ENCODE results near the gene S100A14. TPM values are rescaled to one million over a fixed set of nuclear protein-coding genes. Genes with fewer than 3 reads are reported as not detected.

S100A14 gene
- total RNA-seq, 2 donors from 2014 or later = 13.5 to 25.0 TPM

GRCh38 chr1:153624965-153625611 is 9.0 kb upstream of the S100A14 start:
- H3K27ac ChIP-seq = no peak overlapping the region

DNA sequence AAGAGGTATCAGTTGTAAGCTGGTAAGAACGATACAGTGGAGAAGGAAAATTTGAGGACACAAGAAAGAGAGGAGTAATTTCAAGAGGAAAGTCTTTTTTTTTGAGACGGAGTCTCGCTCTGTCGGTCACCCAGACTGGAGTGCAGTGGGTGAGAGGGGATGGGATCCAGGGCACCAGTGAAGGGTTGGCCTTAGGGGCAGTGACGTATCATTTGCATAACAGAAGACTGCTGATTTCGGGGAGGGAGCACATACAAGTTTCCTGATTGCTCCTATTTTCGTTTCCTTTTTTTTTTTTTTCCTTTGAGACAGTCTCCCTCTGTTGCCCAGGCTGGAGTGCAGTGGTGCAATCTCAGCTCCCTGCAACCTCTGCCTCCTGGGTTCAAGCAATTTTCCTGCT is 7.0 kb upstream of the S100A14 start:
- peaks cover 5% of the 10 kb centered on the region for H3K4me1 ChIP-seq (replicated peaks)
- DNase-seq (ENCODE audit: low spot score) = no peak
- no peak overlapping the region for H3K27ac ChIP-seq
- TF ChIP-seq POLR2AphosphoS5 (IDR thresholded peaks at IDR 0.05) = no peak
- no peak overlapping the region for H3K4me3 ChIP-seq
- 77% methylated on average over 7 of the region's 7 CpGs for WGBS
- no peaks in the 10 kb centered on the region for H3K27me3 ChIP-seq (replicated peaks; ENCODE audit: insufficient read depth)
- no peaks in the 10 kb centered on the region for H3K36me3 ChIP-seq
- no peaks in the 10 kb centered on the region for H3K9me3 ChIP-seq
- intact Hi-C loops (cut with DNase I) = no loop called here

More at GRCh38 chr1:153624965-153625611, 9.0 kb upstream of the S100A14 start:
- WGBS = 92% methylated on average over 10 of the region's 10 CpGs
- Histone ChIP-seq H3K4me1 (replicated peaks) (peaks cover 5% of the 10 kb centered on the region), H3K4me3 (no peak overlapping the region), H3K36me3 (no peaks in the 10 kb centered on the region), H3K27me3 (replicated peaks; ENCODE audit: insufficient read depth) (no peaks in the 10 kb centered on the region), H3K9me3 (no peaks in the 10 kb centered on the region)
- intact Hi-C loops (cut with DNase I) = loop anchor here (5.0 kb wide), 1 partner anchor 53 kb away; no protein-coding TSS in a partner anchor
- no peak for TF ChIP-seq CTCF (IDR thresholded peaks at IDR 0.05)
- no peak for TF ChIP-seq POLR2A (IDR thresholded peaks at IDR 0.05)
- no peak for TF ChIP-seq POLR2AphosphoS5 (IDR thresholded peaks at IDR 0.05)
- no peak for DNase-seq (ENCODE audit: low spot score)

DNA sequence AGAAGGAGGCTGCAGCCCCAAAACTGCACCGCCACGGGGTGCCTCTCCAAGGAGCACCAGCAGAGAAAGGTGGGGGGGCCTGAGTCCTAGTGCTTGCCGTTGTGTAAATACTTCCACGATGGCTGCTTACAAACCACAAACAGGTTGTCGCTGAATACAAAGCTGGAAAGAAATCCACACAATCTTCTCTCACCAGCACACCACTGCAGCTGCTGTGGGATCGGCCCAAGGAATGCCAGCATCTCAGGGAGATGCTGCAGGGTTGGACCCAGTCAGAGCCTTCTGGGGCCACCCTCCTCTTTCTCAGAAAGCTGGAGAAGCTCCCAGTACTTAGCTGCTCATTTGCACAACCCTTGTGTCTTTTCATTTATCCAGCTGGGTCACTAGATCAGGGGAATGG is 3.0 kb upstream of the S100A14 start:
- H3K4me3 ChIP-seq = no peak overlapping the region
- H3K27me3 ChIP-seq (replicated peaks; ENCODE audit: insufficient read depth) = no peaks in the 10 kb centered on the region
- TF ChIP-seq CTCF (IDR thresholded peaks at IDR 0.05) = no peak
- TF ChIP-seq POLR2AphosphoS5 (IDR thresholded peaks at IDR 0.05) = no peak
- TF ChIP-seq POLR2A (IDR thresholded peaks at IDR 0.05) = no peak
- no peaks in the 10 kb centered on the region for H3K4me1 ChIP-seq (replicated peaks)
- DNase-seq (ENCODE audit: low spot score) = no peak
- no peaks in the 10 kb centered on the region for H3K36me3 ChIP-seq
- 89% methylated on average over 6 of the region's 6 CpGs for WGBS
- intact Hi-C loops (cut with DNase I) = no loop called here
- H3K9me3 ChIP-seq = no peaks in the 10 kb centered on the region
- no peak overlapping the region for H3K27ac ChIP-seq

DNA sequence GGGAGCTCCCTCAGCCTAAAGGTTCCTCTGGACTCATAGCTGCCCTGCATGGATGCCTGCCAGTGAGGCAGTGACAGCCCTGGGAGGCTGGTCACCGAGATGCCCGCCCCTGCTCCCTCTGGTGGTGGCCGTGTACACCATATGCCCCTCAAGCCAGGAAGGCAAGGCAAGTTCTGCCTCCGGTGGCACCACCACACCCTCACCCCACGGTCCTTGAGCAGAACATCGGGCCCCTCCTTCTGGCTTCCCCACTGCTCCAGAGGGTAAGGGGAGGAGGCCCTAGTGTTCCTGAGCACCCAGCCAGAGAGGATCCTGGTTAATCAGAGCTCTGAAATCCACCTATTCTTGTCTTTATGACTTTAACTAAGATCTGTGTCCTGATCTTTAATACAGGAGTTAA is 1.5 kb upstream of the S100A14 start:
- no peaks in the 10 kb centered on the region for H3K27me3 ChIP-seq (replicated peaks; ENCODE audit: insufficient read depth)
- H3K9me3 ChIP-seq = no peaks in the 10 kb centered on the region
- no peak overlapping the region for H3K27ac ChIP-seq
- TF ChIP-seq POLR2AphosphoS5 (IDR thresholded peaks at IDR 0.05) = no peak
- no peak for TF ChIP-seq POLR2A (IDR thresholded peaks at IDR 0.05)
- TF ChIP-seq CTCF (IDR thresholded peaks at IDR 0.05) = peak in 1 of 4 experiments; percentile 40
- no peaks in the 10 kb centered on the region for H3K36me3 ChIP-seq
- intact Hi-C loops (cut with DNase I) = no loop called here
- no peak overlapping the region for H3K4me3 ChIP-seq
- no peaks in the 10 kb centered on the region for H3K4me1 ChIP-seq (replicated peaks)
- no peak for DNase-seq (ENCODE audit: low spot score)
- WGBS = 94% methylated on average over 6 of the region's 6 CpGs

DNA sequence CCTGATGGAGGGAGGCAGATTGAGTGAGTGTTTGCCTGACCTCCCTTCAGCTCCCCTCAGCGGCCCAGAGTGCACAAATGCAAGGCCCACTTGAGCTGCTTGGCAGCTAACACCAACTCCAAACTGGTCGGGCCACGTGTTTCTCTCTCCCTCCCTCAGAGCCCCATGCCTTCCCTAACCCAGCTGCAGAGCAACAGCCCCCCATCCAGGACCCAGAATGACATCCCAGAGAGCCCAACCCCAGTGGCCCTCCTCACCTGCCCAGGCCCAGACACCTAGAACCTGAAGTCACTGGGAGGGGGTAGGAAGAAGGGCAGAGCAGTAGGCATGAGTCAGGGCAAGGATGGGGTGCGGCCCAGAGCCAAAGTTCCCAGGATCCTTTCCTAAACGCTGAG is 789 bp upstream of the S100A14 start:
- no peak for DNase-seq (ENCODE audit: low spot score)
- H3K4me1 ChIP-seq (replicated peaks) = no peaks in the 10 kb centered on the region
- H3K27ac ChIP-seq = peak overlapping the region in 1 of 2 donors; percentile 16
- TF ChIP-seq POLR2A (IDR thresholded peaks at IDR 0.05) (no peak), POLR2AphosphoS5 (IDR thresholded peaks at IDR 0.05) (no peak), CTCF (IDR thresholded peaks at IDR 0.05) (no peak)
- no peaks in the 10 kb centered on the region for H3K27me3 ChIP-seq (replicated peaks; ENCODE audit: insufficient read depth)
- intact Hi-C loops (cut with DNase I) = no loop called here
- no peaks in the 10 kb centered on the region for H3K36me3 ChIP-seq
- no peak overlapping the region for H3K4me3 ChIP-seq
- WGBS = 65% methylated on average over 5 of the region's 5 CpGs
- no peaks in the 10 kb centered on the region for H3K9me3 ChIP-seq

Measured in prostate gland (tissue), 2 donors.